HEK293T (cell line): Measurements from ENCODE around the gene RPL38.

Experiments
- BHLHE40 ChIP-seq: fragments of 450-650 bp; IDR thresholded peaks from 2 replicates; pipeline ENCODE4 v1.6.1; 2016; ENCODE audit warnings: mild to moderate bottlenecking, moderate library complexity, borderline replicate concordance
- ELF4 ChIP-seq: fragments of 450-650 bp; IDR thresholded peaks from 2 replicates; pipeline ENCODE4 v1.6.1; 2017; ENCODE audit warnings: antibody characterized with exemption
- FOXA1 ChIP-seq: fragments of 450-650 bp; IDR thresholded peaks from 2 replicates; pipeline ENCODE4 v1.6.1; 2016; ENCODE audit warnings: mild to moderate bottlenecking
- FOXK2 ChIP-seq: fragments of 450-650 bp; IDR thresholded peaks from 2 replicates; pipeline ENCODE4 v1.6.1; 2016; ENCODE audit warnings: mild to moderate bottlenecking
- FOXM1 ChIP-seq: fragments of 450-650 bp; IDR thresholded peaks from 2 replicates; pipeline ENCODE4 v1.6.1; 2017; ENCODE audit warnings: mild to moderate bottlenecking, borderline replicate concordance
- HDGF ChIP-seq: fragments of 450-650 bp; IDR thresholded peaks from 2 replicates; pipeline ENCODE4 v1.6.1; 2017; ENCODE audit warnings: antibody characterized with exemption, borderline replicate concordance
- L3MBTL2 ChIP-seq: fragments of 450-650 bp; conservative IDR thresholded peaks from 2 replicates; pipeline ENCODE4 v1.6.1; 2016; ENCODE audit warnings: mild to moderate bottlenecking
- LEF1 ChIP-seq: fragments of 450-650 bp; IDR thresholded peaks from 2 replicates; pipeline ENCODE4 v1.6.1; 2017; ENCODE audit warnings: mild to moderate bottlenecking, borderline replicate concordance
- NFRKB ChIP-seq: fragments of 450-650 bp; IDR thresholded peaks from 2 replicates; pipeline ENCODE4 v1.6.1; 2016; ENCODE audit warnings: mild to moderate bottlenecking, moderate library complexity
- SP1 ChIP-seq: fragments of 450-650 bp; IDR thresholded peaks from 2 replicates; pipeline ENCODE4 v1.6.1; 2017
- SUZ12 ChIP-seq: fragments of 450-650 bp; IDR thresholded peaks from 2 replicates; pipeline ENCODE4 v1.6.1; 2016; ENCODE audit warnings: mild to moderate bottlenecking
- TARDBP ChIP-seq: fragments of 450-650 bp; IDR thresholded peaks from 2 replicates; pipeline ENCODE4 v1.6.1; 2016

DNA sequence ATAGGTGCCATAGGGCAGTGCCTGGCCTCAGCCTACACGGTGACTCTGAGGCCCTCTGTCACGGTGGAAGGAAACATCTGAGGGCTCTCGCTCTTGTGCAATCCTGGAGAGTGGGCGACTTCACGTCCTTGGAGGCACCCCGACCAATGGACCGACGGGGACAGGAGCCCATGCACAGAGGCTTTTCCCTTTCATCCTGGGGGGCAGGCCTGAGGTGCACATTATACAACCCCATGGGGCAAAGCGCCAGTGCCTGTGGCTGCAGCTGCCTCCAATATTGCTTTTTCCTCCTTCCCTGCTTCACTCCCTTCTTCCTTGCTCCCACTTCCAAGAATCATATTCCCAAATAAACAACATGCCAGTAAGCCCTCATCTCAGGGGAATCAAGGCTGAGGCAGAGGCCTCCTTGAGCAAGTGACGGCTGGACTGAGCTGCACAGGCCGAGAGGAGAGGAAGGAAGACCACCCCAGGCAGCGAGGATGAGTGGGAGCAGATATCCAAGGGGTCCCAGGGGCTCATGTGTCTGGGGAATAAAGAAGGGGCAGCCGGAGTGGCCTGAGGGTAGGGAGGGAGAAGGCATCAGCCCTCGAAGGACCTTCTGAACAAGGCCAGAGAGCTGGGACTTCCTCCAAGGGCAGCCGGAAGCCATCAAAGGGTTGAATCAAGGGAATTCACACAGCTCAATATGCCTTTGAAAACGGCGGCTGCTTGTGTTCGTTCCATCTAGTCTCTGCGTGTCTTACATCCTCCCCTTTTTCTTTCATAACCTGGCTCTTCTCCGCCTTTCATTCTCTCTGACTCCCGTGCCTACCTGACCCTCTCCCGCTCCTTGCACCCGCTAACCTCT, 42.6 kb upstream of the RPL38 start:
- TF ChIP-seq ELF4 (no peak), L3MBTL2 (no peak), TARDBP (no peak), FOXA1 (no peak), NFRKB (no peak), SUZ12 (no peak), HDGF (no peak), FOXK2 (no peak), BHLHE40 (no peak), SP1 (no peak), FOXM1 (no peak), LEF1 (no peak)
